DOHH2 (cell line): ENCODE data around the gene IMMT.

Experiments used
- H3F3A ChIP-seq: fragments of 200-600 bp; sonication (generic), shearing (Covaris generic); 2 replicates; pipeline ENCODE4 v1.6.0; 2016; ENCODE audit warnings: antibody characterized with exemption, mild to moderate bottlenecking; ENCODE audit not compliant: control insufficient read depth, insufficient read depth
- H3K27ac ChIP-seq: fragments of 200-600 bp; sonication (generic); 2 replicates; pipeline ENCODE4 v1.5.1; 2014; ENCODE audit warnings: low read depth, mild to moderate bottlenecking, low read length, moderate library complexity
- H3K27me3 ChIP-seq: fragments of 200-600 bp; sonication (generic); 2 replicates; pipeline ENCODE4 v1.6.1; 2014; ENCODE audit warnings: mild to moderate bottlenecking, low read length, mixed read lengths; ENCODE audit not compliant: control insufficient read depth
- H3K36me3 ChIP-seq: fragments of 200-600 bp; sonication (generic); 2 replicates; pipeline ENCODE4 v1.6.1; 2014; ENCODE audit warnings: mild to moderate bottlenecking, low read length, moderate library complexity, mixed read lengths; ENCODE audit not compliant: control insufficient read depth
- H3K4me1 ChIP-seq: fragments of 200-600 bp; sonication (generic); 2 replicates; pipeline ENCODE4 v1.6.1; 2014; ENCODE audit warnings: mild to moderate bottlenecking, low read length, mixed read lengths; ENCODE audit not compliant: control insufficient read depth
- H3K4me2 ChIP-seq: fragments of 200-600 bp; sonication (generic); 2 replicates; pipeline ENCODE4 v1.6.0; 2014; ENCODE audit warnings: mild to moderate bottlenecking, low read length, moderate library complexity
- H3K4me3 ChIP-seq: fragments of 200-600 bp; sonication (generic); 2 replicates; pipeline ENCODE4 v1.5.1; 2014; ENCODE audit warnings: mild to moderate bottlenecking, low read length, mixed read lengths
- H3K79me2 ChIP-seq: fragments of 200-600 bp; sonication (generic); 2 replicates; pipeline ENCODE4 v1.6.1; 2014; ENCODE audit warnings: mild to moderate bottlenecking, low read length, mixed read lengths; ENCODE audit not compliant: control insufficient read depth
- H3K9me2 ChIP-seq: fragments of 200-600 bp; sonication (generic); replicated peaks from 2 replicates; pipeline ENCODE4 v1.6.1; 2014; ENCODE audit warnings: mild to moderate bottlenecking, low read length, mixed read lengths; ENCODE audit not compliant: control insufficient read depth
- H3K9me3 ChIP-seq: fragments of 200-600 bp; sonication (generic); 2 replicates; pipeline ENCODE4 v1.6.1; 2014; ENCODE audit warnings: antibody characterized with exemption, low read length, mixed read lengths; ENCODE audit not compliant: control insufficient read depth, insufficient read depth
- H4K20me1 ChIP-seq: fragments of 200-600 bp; sonication (generic); 2 replicates; pipeline ENCODE4 v1.6.0; 2014; ENCODE audit warnings: low read depth, mild to moderate bottlenecking, antibody characterized with exemption, low read length, moderate library complexity; ENCODE audit not compliant: control insufficient read depth, insufficient read depth
- CTCF ChIP-seq: fragments of 200-600 bp; sonication (generic); IDR thresholded peaks from one replicate; pipeline ENCODE4 v1.5.1; 2014; ENCODE audit warnings: antibody characterized with exemption, mild to moderate bottlenecking, low read depth, low read length; ENCODE audit not compliant: poor library complexity, severe bottlenecking
- EZH2phosphoT487 ChIP-seq: fragments of 200-600 bp; sonication (generic); IDR thresholded peaks from 2 replicates; pipeline ENCODE4 v1.6.1; 2017; ENCODE audit warnings: borderline replicate concordance, mild to moderate bottlenecking, antibody characterized with exemption, low read length, moderate library complexity, mixed read lengths

Gene IMMT

GRCh38 chr2:86118130-86118529, 77.1 kb downstream of the IMMT start:
- Histone ChIP-seq H3K79me2 (peaks cover 42% of the 10 kb centered on the region), H3K4me2 (no peak overlapping the region), H3K36me3 (peaks cover 98% of the 10 kb centered on the region), H3K9me3 (no peaks in the 10 kb centered on the region), H4K20me1 (0 out of 2 replicates have a peak, but pooled peaks cover 3% of the 10 kb centered on the region), H3K27me3 (no peaks in the 10 kb centered on the region), H3K9me2 (no peaks in the 10 kb centered on the region), H3F3A (peaks cover 3% of the 10 kb centered on the region; the same call in 1 of the 2 replicates), H3K4me3 (no peak overlapping the region), H3K27ac (no peak overlapping the region), H3K4me1 (no peaks in the 10 kb centered on the region)
- TF ChIP-seq CTCF, result no peak
- no peak for TF ChIP-seq EZH2phosphoT487

GRCh38 chr2:86107031-86107430, 88.2 kb downstream of the IMMT start:
- H3K36me3 ChIP-seq, result peaks cover 80% of the 10 kb centered on the region

GRCh38 chr2:86105969-86106945, 89.0 kb downstream of the IMMT start, which contains the start of gene PTCD3:
TSS of gene PTCD3 (plus strand) at chr2:86106235. CDS start at chr2:86106248, 13 bp downstream.
- Histone ChIP-seq H3K36me3 (peaks cover 82% of the 10 kb centered on the region), H4K20me1 (peaks cover 37% of the 10 kb centered on the region), H3K4me2 (peak within 1 kb of the TSS; percentile 88), H3F3A (no peaks in the 10 kb centered on the region; the same call in 1 of the 2 replicates), H3K9me3 (no peaks in the 10 kb centered on the region), H3K4me3 (peak within 1 kb of the TSS; percentile 95), H3K27me3 (no peaks in the 10 kb centered on the region), H3K79me2 (peaks cover 97% of the 10 kb centered on the region), H3K4me1 (peaks cover 37% of the 10 kb centered on the region), H3K9me2 (no peaks in the 10 kb centered on the region), H3K27ac (peak within 1 kb of the TSS; percentile 63)
- TF ChIP-seq CTCF (no peak), EZH2phosphoT487 (no peak)

More at GRCh38 chr2:86107031-86107430, 88.2 kb downstream of the IMMT start:
- Histone ChIP-seq H3K27ac (peak overlapping the region; percentile 63), H3K9me2 (no peaks in the 10 kb centered on the region), H3K27me3 (no peaks in the 10 kb centered on the region), H3K4me2 (peak overlapping the region; percentile 88), H3K4me3 (peak overlapping the region; percentile 95), H3K4me1 (peaks cover 37% of the 10 kb centered on the region), H3K9me3 (no peaks in the 10 kb centered on the region), H3F3A (no peaks in the 10 kb centered on the region; the same call in 1 of the 2 replicates), H4K20me1 (peaks cover 37% of the 10 kb centered on the region), H3K79me2 (peaks cover 93% of the 10 kb centered on the region)
- TF ChIP-seq EZH2phosphoT487, result no peak
- no peak for TF ChIP-seq CTCF
